GM19395 (cell line): ENCODE measurements around the gene DNAJB12.
"Not testable (repeated sequence)": the region's sequence is repeated elsewhere in the genome, so short reads cannot be mapped to it uniquely, and the experiment has no call there.

Experiments
- ATAC-seq: cut with Tn5 transposase; IDR thresholded peaks from one replicate; pipeline ENCODE4 v1.9.1; 2021; ENCODE audit warnings: mild to moderate bottlenecking, moderate library complexity; ENCODE audit not compliant: unreplicated experiment

The DNAJB12 gene

GRCh38 chr10:72318418-72319262 lies 36.1 kb downstream of the DNAJB12 start:
- no peak for ATAC-seq

GRCh38 chr10:72316748-72317435 lies 37.8 kb downstream of the DNAJB12 start:
- ATAC-seq: no peak

DNA sequence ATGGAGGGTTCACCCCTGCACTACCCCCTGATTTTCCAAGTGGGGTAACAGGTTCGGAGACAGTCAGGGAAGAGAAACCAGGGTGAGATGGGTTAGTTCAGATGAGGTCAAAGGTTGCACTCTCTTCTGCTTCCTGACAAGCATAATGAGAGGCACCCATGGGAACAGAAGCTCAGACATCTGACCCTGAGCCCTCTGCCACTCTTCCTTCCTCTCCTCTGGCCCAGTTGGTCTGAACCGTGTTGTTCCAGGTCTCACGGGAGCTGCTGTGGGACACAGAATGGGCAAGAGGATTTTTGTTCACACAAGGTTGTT lies 38.4 kb downstream of the DNAJB12 start:
- no peak for ATAC-seq

- no peak for ATAC-seq
Observed at GRCh38 chr10:72315611-72316385, 38.9 kb downstream of the DNAJB12 start.

DNA sequence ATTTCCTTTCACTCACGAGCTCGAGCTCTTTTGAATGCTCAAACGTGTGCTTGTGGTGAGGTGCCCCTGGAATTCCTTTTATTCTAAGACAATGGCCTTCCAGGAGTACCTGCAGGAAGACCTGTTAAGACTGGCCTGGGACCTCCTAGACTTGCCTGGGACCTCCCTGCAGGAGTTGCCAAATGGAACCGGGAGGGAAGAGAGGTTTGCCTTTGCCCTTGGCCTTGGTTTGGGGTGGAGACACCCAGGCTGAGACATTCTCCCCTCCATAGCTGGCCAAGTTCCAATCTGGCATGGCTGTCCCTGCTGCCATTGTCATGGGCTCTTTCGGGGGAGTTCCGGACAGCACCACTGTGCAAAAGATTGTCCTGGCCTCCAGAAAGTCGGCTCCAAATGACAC lies 39.7 kb downstream of the DNAJB12 start:
- no peak for ATAC-seq

GRCh38 chr10:72314263-72314662 lies 40.5 kb downstream of the DNAJB12 start:
- ATAC-seq: no peak

GRCh38 chr10:72312865-72313391 lies 41.8 kb downstream of the DNAJB12 start:
- no peak for ATAC-seq

DNA sequence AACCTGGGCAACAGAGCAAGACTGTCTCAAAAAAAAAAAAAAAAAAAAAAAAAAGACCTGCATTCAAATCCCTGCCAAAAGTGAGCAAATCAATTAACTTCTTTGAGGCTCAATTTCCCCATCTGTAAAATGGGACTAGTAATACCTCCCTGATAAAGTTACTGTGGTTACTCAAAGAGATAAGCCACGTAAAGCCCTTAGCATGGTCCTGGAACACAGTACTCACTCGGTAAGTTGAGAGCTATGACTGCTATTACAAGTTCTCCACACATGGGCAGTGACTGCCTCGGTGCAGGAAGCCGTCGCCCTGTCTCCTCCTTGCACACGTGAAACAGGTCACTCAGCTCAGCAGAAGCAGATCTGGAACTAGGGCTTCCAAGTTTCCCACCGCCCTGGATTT lies 43.1 kb downstream of the DNAJB12 start:
- ATAC-seq: no peak

- no peak for ATAC-seq
Observed at GRCh38 chr10:72310636-72311035, 44.1 kb downstream of the DNAJB12 start.

DNA sequence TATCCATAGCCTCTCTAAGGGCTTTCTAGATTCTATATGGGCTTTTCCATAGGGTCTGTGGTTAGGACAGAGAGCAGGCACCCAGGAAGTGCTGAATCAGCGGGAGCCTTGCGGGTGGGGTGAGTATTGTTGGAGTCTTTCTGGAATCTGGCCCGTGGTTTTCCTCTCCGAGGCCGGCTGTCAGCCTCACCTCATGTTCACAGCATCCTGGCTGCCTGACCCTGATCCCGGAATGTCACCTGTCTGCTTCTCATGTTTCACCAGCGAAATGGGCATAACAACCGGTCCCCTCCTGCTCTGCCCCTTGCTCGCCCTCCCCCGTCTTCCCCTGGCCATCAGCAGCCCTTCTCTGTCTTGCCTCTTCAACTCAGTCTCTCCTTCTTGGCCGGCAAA lies 44.5 kb downstream of the DNAJB12 start:
- ATAC-seq: no peak

DNA sequence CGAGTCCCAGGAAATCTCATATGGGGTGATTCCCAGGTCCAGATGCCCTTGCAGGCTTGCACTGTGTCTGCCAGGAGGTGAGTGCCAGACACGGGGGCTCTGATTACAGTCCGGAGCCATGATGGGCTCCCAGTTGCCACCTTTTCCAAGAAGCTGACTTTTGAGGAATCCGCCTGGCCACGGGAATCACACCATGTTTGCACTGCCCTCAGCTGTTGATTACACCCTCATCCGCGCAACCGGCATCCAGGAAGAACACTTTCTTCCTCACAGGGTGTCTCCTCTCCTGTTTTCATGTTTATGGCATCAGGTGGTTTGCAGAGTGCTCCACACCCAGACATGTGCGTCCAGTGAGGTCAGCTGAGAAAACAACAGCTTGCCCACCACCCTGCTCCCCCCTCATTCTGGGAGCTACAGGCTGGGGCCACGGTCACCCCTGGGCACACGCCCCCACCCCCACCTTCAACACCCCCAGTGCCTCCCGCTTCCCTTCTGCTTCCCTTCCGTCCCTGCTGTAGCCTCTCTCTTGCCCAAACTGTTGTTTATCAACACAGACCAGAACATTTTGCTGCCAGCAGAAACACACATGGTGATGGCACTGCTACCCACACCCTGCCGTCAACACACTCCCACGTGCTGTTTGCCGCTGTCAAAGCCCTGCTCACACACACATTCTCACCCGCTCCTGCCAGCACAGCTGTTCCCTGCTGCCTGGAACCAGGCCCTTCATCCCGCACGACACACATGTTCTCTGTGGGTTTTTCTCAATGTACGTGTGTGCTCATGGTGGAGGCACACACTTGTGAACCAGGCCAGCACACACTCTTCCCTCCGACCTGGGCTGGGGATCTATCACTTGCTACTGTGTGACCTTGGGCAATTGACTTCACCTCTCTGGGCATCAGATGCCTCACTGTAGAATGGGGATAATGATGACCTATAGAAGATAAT lies 45.2 kb downstream of the DNAJB12 start:
- ATAC-seq: no peak

GRCh38 chr10:72308320-72308987 lies 46.3 kb downstream of the DNAJB12 start:
- ATAC-seq: no peak

DNA sequence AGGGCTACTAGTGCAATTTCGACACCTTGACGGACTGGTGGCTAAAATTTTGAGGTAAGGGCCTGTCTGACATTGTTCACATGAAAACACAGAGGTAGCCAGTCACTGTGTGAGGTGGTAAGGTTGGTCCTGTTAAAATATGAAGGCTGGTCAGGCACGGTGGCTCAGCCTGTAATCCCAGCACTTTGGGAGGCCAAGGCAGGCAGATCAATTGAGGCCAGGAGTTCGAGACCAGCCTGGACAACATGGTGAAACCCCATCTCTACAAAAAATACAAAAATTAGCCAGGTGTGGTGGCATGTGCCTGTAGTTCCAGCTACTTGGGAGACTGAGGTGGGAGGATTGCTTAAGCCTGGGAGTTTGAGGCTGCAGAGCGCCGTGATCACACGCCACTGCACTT lies 47.0 kb downstream of the DNAJB12 start:
- ATAC-seq: not testable (repeated sequence)

DNA sequence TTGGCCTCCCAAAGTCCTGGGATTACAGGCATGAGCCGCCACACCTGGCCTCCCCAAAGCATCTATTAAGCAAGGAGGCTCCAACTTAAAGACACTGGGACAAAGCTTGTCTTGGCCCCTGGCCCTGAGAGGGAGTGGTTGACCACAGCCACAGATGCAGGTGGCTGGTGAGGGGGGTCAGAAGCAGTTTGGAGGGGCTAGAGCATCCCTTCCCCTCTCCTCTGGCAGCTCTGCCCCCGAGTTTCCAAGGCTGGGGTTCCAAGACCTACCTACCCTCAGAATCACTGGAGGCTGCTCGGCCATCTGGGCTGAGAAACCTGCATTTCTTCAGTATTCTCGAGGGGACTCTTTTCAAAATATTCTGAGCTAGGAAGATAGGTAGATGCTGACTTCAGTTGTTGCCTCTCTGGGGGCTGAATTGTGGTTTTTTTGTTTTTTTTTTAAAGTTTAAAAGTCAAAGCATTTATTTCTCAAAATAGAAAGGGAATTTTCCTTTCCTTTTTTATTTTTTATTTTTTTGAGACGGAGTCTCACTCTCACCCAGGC lies 48.4 kb downstream of the DNAJB12 start:
- ATAC-seq: no peak

DNA sequence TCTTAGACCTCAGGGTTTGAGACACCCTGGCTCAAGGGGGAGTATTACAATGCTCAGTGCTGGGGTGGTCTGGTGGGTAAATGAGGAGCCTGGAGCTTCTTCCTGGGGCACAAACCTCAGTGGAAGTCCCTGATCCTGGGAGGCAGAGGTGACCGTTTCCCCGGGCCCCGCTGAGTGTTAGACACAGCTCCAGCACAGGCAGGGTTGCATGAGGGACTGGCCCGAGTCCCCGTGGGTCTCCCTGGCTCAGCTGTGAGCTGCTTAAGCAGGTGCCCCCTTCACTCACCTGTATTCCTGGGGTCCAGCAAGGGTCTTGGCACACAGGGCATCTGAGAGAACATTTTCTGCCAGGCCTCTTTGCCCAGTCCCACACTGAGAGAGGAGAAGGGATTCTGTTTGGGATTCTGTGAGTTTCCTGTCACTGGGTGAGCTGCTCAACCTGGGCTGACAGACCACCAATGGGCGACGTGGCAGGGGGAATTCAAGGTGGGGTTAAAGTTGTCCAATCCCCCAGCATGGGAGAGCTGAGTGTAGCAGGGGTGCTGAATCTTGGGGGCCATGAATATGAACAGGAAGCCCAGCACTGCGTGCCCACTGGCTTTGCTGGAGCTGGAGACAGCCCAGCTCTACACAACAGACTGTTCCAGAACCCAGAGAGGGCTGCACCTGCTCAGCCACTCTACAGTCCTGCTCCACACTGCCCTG lies 51.1 kb downstream of the DNAJB12 start:
- no peak for ATAC-seq

DNA sequence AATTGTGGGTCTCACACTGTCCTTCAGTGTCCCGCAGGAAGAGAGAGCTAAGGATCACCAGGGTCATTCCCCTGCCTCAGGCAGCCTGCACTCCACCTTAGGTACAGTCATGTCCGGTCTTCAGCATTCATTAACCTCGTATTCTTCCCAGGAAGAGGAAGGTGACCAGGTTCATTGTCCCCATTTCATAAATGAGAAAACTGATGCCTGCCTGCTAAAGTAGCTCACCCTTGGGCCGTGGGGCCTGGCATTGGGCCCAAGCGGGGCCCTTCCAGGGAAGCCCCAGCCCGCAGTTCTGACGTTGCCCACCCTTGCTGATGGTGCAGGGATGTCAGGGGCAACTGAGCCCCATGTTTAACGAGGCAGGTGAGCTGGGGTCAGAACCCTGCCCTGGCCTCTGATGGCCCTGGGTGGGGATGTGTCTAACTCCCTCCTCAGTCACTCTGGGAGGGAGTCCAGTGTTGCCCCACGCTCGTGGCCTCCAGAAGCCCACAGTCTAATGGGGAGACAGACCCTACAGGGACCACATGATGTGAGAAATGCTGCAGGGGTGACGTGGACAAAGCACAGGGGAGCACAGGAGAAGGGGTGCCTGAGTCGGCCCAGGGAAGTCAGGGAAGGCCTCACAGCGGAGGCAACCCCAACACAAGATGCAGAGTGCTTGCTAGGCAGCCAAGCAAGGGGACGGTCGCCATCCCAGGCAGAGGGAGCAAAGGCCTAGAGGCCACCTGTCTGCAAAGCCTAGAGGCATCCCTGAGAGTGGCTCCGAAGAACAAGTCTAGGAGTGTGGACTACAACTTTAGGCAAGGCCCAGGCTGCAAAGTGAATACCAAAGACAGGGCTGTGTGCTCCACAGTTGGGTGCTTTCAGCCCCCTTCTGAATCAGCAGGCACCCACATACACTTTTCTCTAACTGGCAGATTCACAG lies 55.9 kb downstream of the DNAJB12 start:
- no peak for ATAC-seq

GRCh38 chr10:72297805-72298591 lies 56.7 kb downstream of the DNAJB12 start:
- peak; percentile 69 for ATAC-seq
